K562 (cell line): Measurements from ENCODE around the gene TPD52L1. TPM values are rescaled to one million over a fixed set of nuclear protein-coding genes. Genes with fewer than 3 reads are reported as not detected.

ENCODE experiments used
- CEBPB ChIP-seq: fragments of 450-650 bp; IDR thresholded peaks from 2 replicates; pipeline ENCODE4 v1.6.1; 2016; ENCODE audit warnings: missing genetic modification characterization, missing compliant biosample characterization
- DPF2 ChIP-seq: fragments of 450-650 bp; IDR thresholded peaks from 2 replicates; pipeline ENCODE4 v1.6.1; 2016
- HIVEP1 ChIP-seq: fragments of 250-450 bp; sonication (Bioruptor Pico); IDR thresholded peaks from 2 replicates; pipeline ENCODE4 v1.4.0; 2020; ENCODE audit warnings: mild to moderate bottlenecking
- KDM2B ChIP-seq: fragments of 250-450 bp; sonication (Bioruptor Pico); IDR thresholded peaks from 2 replicates; pipeline ENCODE4 v1.8.0; 2021; ENCODE audit warnings: mild to moderate bottlenecking, moderate library complexity
- PPARD ChIP-seq: fragments of 250-450 bp; sonication (Bioruptor Pico); IDR thresholded peaks from 2 replicates; pipeline ENCODE4 v1.8.0; 2022; ENCODE audit warnings: inconsistent platforms, mild to moderate bottlenecking, moderate library complexity
- TAL1 ChIP-seq: fragments of 450-650 bp; IDR thresholded peaks from 2 replicates; pipeline ENCODE4 v1.6.1; 2016; ENCODE audit warnings: mild to moderate bottlenecking
- ZNF253 ChIP-seq: fragments of 250-450 bp; sonication (Bioruptor Pico); conservative IDR thresholded peaks from 2 replicates; pipeline ENCODE4 v1.6.1; 2021; ENCODE audit warnings: mild to moderate bottlenecking
- polyA plus RNA-seq, 8 experiments: library from polyadenylated mRNA; depleted of rRNA in 4 of 8; stranded (reverse) in 5 of 8; unstranded in 3 of 8; fragments of >200 nt; fragmentation: Nextera tagmentation in 2 of 8; fragmentation: Illumina TruSeq in 1 of 8; extraction: Ambion mirVana in 2 of 8; extraction: Trizol in 1 of 8; gene quantifications; 2 replicates each; pipeline versions ENCODE4 v1.2.1 to v1.2.3, GENCODE V29; 2011 to 2014; ENCODE audit warnings: inconsistent platforms in 1 of 8, missing spikeins in 1 of 8
- total RNA-seq, 7 experiments: library from RNA; depleted of rRNA in 6 of 7; stranded (reverse); fragments of >200 nt in 6 of 7; fragmentation: Illumina TruSeq in 2 of 7; extraction: Trizol in 2 of 7; gene quantifications; 2 replicates each; pipeline versions ENCODE4 v1.2.1 to v1.2.3, GENCODE V29; 2011 to 2021; ENCODE audit warnings: low replicate concordance in 1 of 7
- TF ChIP-seq, protein P1 (sequence below), 2 experiments: fragments of 450-650 bp in 1 of 2; sonication (generic) in 1 of 2; formaldehyde crosslinking in 1 of 2; IDR thresholded peaks; 2 replicates each; pipeline versions ENCODE4 v1.7.1 to v1.9.0; 2016 to 2022; ENCODE audit warnings: inconsistent platforms in 1 of 2, mild to moderate bottlenecking in 1 of 2, missing genetic modification reagents in 1 of 2
- TF ChIP-seq, protein P2 (sequence below): fragments of 450-650 bp; IDR thresholded peaks from 2 replicates; pipeline ENCODE4 v1.6.1; 2016
- TF ChIP-seq, protein P3 (sequence below): fragments of 450-650 bp; IDR thresholded peaks from 2 replicates; pipeline ENCODE4 v1.6.1; 2018; ENCODE audit warnings: mild to moderate bottlenecking, low read depth; ENCODE audit not compliant: partially characterized antibody
- TF ChIP-seq, protein P4 (sequence below), 2 experiments: fragments of 450-650 bp in 1 of 2; IDR thresholded peaks; 2 replicates each; pipeline ENCODE4 v1.6.1; 2011 to 2017; ENCODE audit warnings: low read depth in 2 of 2, antibody characterized with exemption in 1 of 2, borderline replicate concordance in 1 of 2, low read length in 1 of 2, mild to moderate bottlenecking in 1 of 2, mixed read lengths in 1 of 2; ENCODE audit not compliant: control insufficient read depth in 1 of 2

TPD52L1 gene
- total and polyA plus RNA-seq, 9 of the 15 experiments (the other 6 are each of a cell fraction or from before 2014, with no cell fraction given), result 12.9 to 149 (median 75.7) TPM

GRCh38 chr6:125307964-125308615 lies 154.5 kb downstream of the TPD52L1 start (continued):
- TF ChIP-seq, protein P1, sequence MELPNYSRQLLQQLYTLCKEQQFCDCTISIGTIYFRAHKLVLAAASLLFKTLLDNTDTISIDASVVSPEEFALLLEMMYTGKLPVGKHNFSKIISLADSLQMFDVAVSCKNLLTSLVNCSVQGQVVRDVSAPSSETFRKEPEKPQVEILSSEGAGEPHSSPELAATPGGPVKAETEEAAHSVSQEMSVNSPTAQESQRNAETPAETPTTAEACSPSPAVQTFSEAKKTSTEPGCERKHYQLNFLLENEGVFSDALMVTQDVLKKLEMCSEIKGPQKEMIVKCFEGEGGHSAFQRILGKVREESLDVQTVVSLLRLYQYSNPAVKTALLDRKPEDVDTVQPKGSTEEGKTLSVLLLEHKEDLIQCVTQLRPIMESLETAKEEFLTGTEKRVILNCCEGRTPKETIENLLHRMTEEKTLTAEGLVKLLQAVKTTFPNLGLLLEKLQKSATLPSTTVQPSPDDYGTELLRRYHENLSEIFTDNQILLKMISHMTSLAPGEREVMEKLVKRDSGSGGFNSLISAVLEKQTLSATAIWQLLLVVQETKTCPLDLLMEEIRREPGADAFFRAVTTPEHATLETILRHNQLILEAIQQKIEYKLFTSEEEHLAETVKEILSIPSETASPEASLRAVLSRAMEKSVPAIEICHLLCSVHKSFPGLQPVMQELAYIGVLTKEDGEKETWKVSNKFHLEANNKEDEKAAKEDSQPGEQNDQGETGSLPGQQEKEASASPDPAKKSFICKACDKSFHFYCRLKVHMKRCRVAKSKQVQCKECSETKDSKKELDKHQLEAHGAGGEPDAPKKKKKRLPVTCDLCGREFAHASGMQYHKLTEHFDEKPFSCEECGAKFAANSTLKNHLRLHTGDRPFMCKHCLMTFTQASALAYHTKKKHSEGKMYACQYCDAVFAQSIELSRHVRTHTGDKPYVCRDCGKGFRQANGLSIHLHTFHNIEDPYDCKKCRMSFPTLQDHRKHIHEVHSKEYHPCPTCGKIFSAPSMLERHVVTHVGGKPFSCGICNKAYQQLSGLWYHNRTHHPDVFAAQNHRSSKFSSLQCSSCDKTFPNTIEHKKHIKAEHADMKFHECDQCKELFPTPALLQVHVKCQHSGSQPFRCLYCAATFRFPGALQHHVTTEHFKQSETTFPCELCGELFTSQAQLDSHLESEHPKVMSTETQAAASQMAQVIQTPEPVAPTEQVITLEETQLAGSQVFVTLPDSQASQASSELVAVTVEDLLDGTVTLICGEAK (IDR thresholded peaks at IDR 0.05), result no peak
- TF ChIP-seq, protein P1 (CRISPR knock-in tag; IDR thresholded peaks at IDR 0.05), result no peak
- TF ChIP-seq DPF2, result no peak; the same call in 1 of the 2 replicates
- no peak for TF ChIP-seq HIVEP1 (CRISPR knock-in tag)
- TF ChIP-seq TAL1, result 0 out of 2 replicates have a peak, but pooled peaks have one; percentile 3
- no peak for TF ChIP-seq PPARD (CRISPR knock-in tag)
- no peak for TF ChIP-seq ZNF253 (CRISPR knock-in tag)
- TF ChIP-seq, protein P2, sequence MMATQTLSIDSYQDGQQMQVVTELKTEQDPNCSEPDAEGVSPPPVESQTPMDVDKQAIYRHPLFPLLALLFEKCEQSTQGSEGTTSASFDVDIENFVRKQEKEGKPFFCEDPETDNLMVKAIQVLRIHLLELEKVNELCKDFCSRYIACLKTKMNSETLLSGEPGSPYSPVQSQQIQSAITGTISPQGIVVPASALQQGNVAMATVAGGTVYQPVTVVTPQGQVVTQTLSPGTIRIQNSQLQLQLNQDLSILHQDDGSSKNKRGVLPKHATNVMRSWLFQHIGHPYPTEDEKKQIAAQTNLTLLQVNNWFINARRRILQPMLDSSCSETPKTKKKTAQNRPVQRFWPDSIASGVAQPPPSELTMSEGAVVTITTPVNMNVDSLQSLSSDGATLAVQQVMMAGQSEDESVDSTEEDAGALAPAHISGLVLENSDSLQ, result peak; percentile 5; the same call in 1 of the 2 replicates
- no peak for TF ChIP-seq KDM2B (CRISPR knock-in tag)
- no peak for TF ChIP-seq CEBPB (tag)
- TF ChIP-seq, protein P3, sequence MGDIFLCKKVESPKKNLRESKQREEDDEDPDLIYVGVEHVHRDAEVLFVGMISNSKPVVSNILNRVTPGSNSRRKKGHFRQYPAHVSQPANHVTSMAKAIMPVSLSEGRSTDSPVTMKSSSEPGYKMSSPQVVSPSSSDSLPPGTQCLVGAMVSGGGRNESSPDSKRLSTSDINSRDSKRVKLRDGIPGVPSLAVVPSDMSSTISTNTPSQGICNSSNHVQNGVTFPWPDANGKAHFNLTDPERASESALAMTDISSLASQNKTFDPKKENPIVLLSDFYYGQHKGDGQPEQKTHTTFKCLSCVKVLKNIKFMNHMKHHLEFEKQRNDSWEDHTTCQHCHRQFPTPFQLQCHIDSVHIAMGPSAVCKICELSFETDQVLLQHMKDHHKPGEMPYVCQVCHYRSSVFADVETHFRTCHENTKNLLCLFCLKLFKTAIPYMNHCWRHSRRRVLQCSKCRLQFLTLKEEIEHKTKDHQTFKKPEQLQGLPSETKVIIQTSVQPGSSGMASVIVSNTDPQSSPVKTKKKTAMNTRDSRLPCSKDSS, result no peak
- TF ChIP-seq, protein P4, sequence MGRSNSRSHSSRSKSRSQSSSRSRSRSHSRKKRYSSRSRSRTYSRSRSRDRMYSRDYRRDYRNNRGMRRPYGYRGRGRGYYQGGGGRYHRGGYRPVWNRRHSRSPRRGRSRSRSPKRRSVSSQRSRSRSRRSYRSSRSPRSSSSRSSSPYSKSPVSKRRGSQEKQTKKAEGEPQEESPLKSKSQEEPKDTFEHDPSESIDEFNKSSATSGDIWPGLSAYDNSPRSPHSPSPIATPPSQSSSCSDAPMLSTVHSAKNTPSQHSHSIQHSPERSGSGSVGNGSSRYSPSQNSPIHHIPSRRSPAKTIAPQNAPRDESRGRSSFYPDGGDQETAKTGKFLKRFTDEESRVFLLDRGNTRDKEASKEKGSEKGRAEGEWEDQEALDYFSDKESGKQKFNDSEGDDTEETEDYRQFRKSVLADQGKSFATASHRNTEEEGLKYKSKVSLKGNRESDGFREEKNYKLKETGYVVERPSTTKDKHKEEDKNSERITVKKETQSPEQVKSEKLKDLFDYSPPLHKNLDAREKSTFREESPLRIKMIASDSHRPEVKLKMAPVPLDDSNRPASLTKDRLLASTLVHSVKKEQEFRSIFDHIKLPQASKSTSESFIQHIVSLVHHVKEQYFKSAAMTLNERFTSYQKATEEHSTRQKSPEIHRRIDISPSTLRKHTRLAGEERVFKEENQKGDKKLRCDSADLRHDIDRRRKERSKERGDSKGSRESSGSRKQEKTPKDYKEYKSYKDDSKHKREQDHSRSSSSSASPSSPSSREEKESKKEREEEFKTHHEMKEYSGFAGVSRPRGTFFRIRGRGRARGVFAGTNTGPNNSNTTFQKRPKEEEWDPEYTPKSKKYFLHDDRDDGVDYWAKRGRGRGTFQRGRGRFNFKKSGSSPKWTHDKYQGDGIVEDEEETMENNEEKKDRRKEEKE (IDR thresholded peaks at IDR 0.05; ENCODE audit: borderline replicate concordance in 1 of 2, control insufficient read depth in 1 of 2, low read depth in 2 of 2, low read length in 1 of 2), result no peak
